Fibroblast of lung (primary cell): ENCODE results near the gene KCTD6. TPM values are rescaled to one million over a fixed set of nuclear protein-coding genes. Genes with fewer than 3 reads are reported as not detected.
A peak's percentile ranks its signal among the peaks of the same experiment; 100 is the strongest.

ENCODE experiments used
- DNase-seq, 2 donors: peaks; one replicate each; pipeline versions ENCODE4 v3.0.0 to v3.0.0-alpha.2; 2010; ENCODE audit warnings: low read depth in 2 of 2
- H2AFZ ChIP-seq: 2 replicates; pipeline ENCODE4 v1.5.1; 2012; ENCODE audit warnings: low read length, control low read depth, inconsistent platforms
- H3K27ac ChIP-seq: 2 replicates; pipeline ENCODE4 v1.5.1; 2011; ENCODE audit warnings: low read length, control low read depth; ENCODE audit not compliant: insufficient read depth
- H3K27me3 ChIP-seq: 2 replicates; pipeline ENCODE4 v1.5.1; 2011; ENCODE audit warnings: mild to moderate bottlenecking, low read length; ENCODE audit not compliant: control insufficient read depth, insufficient read depth
- H3K36me3 ChIP-seq: 2 replicates; pipeline ENCODE4 v1.5.1; 2011; ENCODE audit warnings: low read length; ENCODE audit not compliant: control insufficient read depth, insufficient read depth
- H3K4me1 ChIP-seq: 2 replicates; pipeline ENCODE4 v1.5.1; 2011; ENCODE audit warnings: low read length; ENCODE audit not compliant: control insufficient read depth, insufficient read depth; ENCODE audit errors: extremely low read depth
- H3K4me2 ChIP-seq: 2 replicates; pipeline ENCODE4 v1.5.1; 2011; ENCODE audit warnings: low read length, control low read depth; ENCODE audit not compliant: insufficient read depth; ENCODE audit errors: extremely low read depth
- H3K4me3 ChIP-seq, 4 experiments: fragments of 200-600 bp in 1 of 4; sonication (generic) in 1 of 4; replicated peaks in 1 of 4; 2 replicates each; pipeline ENCODE4 v1.5.1; 2011 to 2016; ENCODE audit warnings: low read length in 4 of 4, low read depth in 3 of 4, mild to moderate bottlenecking in 3 of 4, control low read depth in 2 of 4, inconsistent platforms in 1 of 4, mixed read lengths in 1 of 4; ENCODE audit not compliant: insufficient read depth in 1 of 4; ENCODE audit errors: control extremely low read depth in 1 of 4
- H3K79me2 ChIP-seq: 2 replicates; pipeline ENCODE4 v1.5.1; 2012; ENCODE audit warnings: mild to moderate bottlenecking, low read length, inconsistent platforms; ENCODE audit not compliant: control insufficient read depth, insufficient read depth
- H3K9ac ChIP-seq: 2 replicates; pipeline ENCODE4 v1.5.1; 2011; ENCODE audit warnings: mild to moderate bottlenecking, low read length, control low read depth; ENCODE audit not compliant: insufficient read depth
- H3K9me3 ChIP-seq: 2 replicates; pipeline ENCODE4 v1.5.1; 2012; ENCODE audit warnings: low read depth, low read length; ENCODE audit not compliant: control insufficient read depth, insufficient read depth
- H4K20me1 ChIP-seq: 2 replicates; pipeline ENCODE4 v1.5.1; 2011; ENCODE audit warnings: low read length; ENCODE audit not compliant: control insufficient read depth, insufficient read depth; ENCODE audit errors: extremely low read depth
- CTCF ChIP-seq, 2 donors: IDR thresholded peaks in 1 of 2; conservative IDR thresholded peaks in 1 of 2; 1 replicate in 1 of 2; 2 replicates in 1 of 2; pipeline ENCODE4 v1.5.1; 2011 to 2012; ENCODE audit warnings: low read length in 2 of 2, control low read depth in 1 of 2, inconsistent platforms in 1 of 2, low read depth in 1 of 2, mild to moderate bottlenecking in 1 of 2
- EZH2 ChIP-seq: IDR thresholded peaks from 2 replicates; pipeline ENCODE4 v1.5.1; 2012; ENCODE audit warnings: low read length, control low read depth, mild to moderate bottlenecking; ENCODE audit errors: missing control alignments
- polyA plus RNA-seq, 2 donors: library from polyadenylated mRNA; depleted of rRNA in 1 of 2; stranded (reverse) in 1 of 2; unstranded in 1 of 2; fragments of >200 nt; gene quantifications; 2 replicates each; pipeline ENCODE4 v1.2.1, GENCODE V29; 2011 to 2012; ENCODE audit warnings: missing spikeins in 1 of 2
- total RNA-seq: library from RNA; depleted of rRNA; stranded (reverse); fragments of >200 nt; gene quantifications from 2 replicates; pipeline ENCODE4 v1.2.1, GENCODE V29; 2014

The KCTD6 gene
- total and polyA plus RNA-seq, 2 donors (not counting 1 experiment from before 2014, with no cell fraction given), result 10.2 to 14.8 TPM

- no peak for TF ChIP-seq EZH2
- TF ChIP-seq CTCF (conservative IDR thresholded peaks at IDR 0.05 in 1 of 2, IDR thresholded peaks at IDR 0.05 in 1 of 2; ENCODE audit: low read depth in 1 of 2, low read length in 2 of 2), result no peak
- Histone ChIP-seq H4K20me1 (no peaks in the 10 kb centered on the region), H3K9me3 (no peaks in the 10 kb centered on the region), H2AFZ (peak overlapping the region; percentile 4), H3K79me2 (no peaks in the 10 kb centered on the region), H3K36me3 (no peaks in the 10 kb centered on the region), H3K27me3 (no peaks in the 10 kb centered on the region), H3K4me2 (no peak overlapping the region), H3K4me1 (peaks cover 7% of the 10 kb centered on the region), H3K9ac (no peak overlapping the region), H3K4me3 (no peak overlapping the region), H3K27ac (no peak overlapping the region)
- DNase-seq, result no peak
Measured at GRCh38 chr3:58484722-58485069, 7.2 kb upstream of the KCTD6 start.

- no peaks in the 10 kb centered on the region for H3K9me3 ChIP-seq
- H3K36me3 ChIP-seq, result no peaks in the 10 kb centered on the region
- no peak for TF ChIP-seq EZH2
- TF ChIP-seq CTCF (conservative IDR thresholded peaks at IDR 0.05 in 1 of 2, IDR thresholded peaks at IDR 0.05 in 1 of 2; ENCODE audit: low read depth in 1 of 2, low read length in 2 of 2), result no peak
- no peaks in the 10 kb centered on the region for H3K79me2 ChIP-seq
- H3K27me3 ChIP-seq, result no peaks in the 10 kb centered on the region
- H3K4me1 ChIP-seq, result peaks cover 7% of the 10 kb centered on the region
- H3K9ac ChIP-seq, result no peak overlapping the region
- DNase-seq, result no peak
- no peak overlapping the region for H2AFZ ChIP-seq
- no peaks in the 10 kb centered on the region for H4K20me1 ChIP-seq
- no peak overlapping the region for H3K27ac ChIP-seq
- no peak overlapping the region for H3K4me2 ChIP-seq
- no peak overlapping the region for H3K4me3 ChIP-seq
Measured at GRCh38 chr3:58485801-58486435, 6.0 kb upstream of the KCTD6 start.

GRCh38 chr3:58487140-58487886 lies 4.6 kb upstream of the KCTD6 start:
- Histone ChIP-seq H3K9me3 (no peaks in the 10 kb centered on the region), H3K4me2 (peak overlapping the region; percentile 32), H3K9ac (no peak overlapping the region), H3K27me3 (no peaks in the 10 kb centered on the region), H4K20me1 (no peaks in the 10 kb centered on the region), H2AFZ (peak overlapping the region; percentile 89), H3K79me2 (no peaks in the 10 kb centered on the region), H3K36me3 (no peaks in the 10 kb centered on the region), H3K27ac (peak overlapping the region; percentile 34), H3K4me3 (no peak overlapping the region), H3K4me1 (peaks cover 7% of the 10 kb centered on the region)
- DNase-seq, result peak; percentile 55 to 74
- peak in 1 of 2 donors; percentile 2 for TF ChIP-seq CTCF (conservative IDR thresholded peaks at IDR 0.05 in 1 of 2, IDR thresholded peaks at IDR 0.05 in 1 of 2; ENCODE audit: low read depth in 1 of 2, low read length in 2 of 2)
- no peak for TF ChIP-seq EZH2
